Effector memory CD8-positive, alpha-beta T cell (primary cell): ENCODE data around the gene LURAP1L.

Source experiments
- ATAC-seq: fragments of 150-1000 bp; cut with Tn5 transposase; replicated peaks from 2 replicates; pipeline ENCODE4 v1.10.0; 2021; ENCODE audit warnings: mild to moderate bottlenecking, moderate library complexity
- DNase-seq, 3 experiments: peaks; one replicate each; pipeline ENCODE4 v3.0.0; 2021
- H3K27ac Mint-ChIP-seq, 2 donors: one replicate each; pipeline ENCODE4 v1.8.0; 2022; ENCODE audit warnings: mild to moderate bottlenecking in 2 of 2, mixed read lengths in 2 of 2, moderate library complexity in 2 of 2
- H3K27me3 Mint-ChIP-seq, 2 donors: one replicate each; pipeline ENCODE4 v1.8.0; 2022; ENCODE audit warnings: mixed read lengths in 2 of 2
- H3K36me3 Mint-ChIP-seq: one replicate; pipeline ENCODE4 v1.8.0; 2022; ENCODE audit warnings: mild to moderate bottlenecking, moderate library complexity, mixed read lengths; ENCODE audit not compliant: insufficient read depth
- H3K4me1 Mint-ChIP-seq, 2 donors: one replicate each; pipeline ENCODE4 v1.8.0; 2022; ENCODE audit warnings: low read depth in 2 of 2, mixed read lengths in 2 of 2
- H3K4me3 Mint-ChIP-seq, 2 donors: one replicate each; pipeline ENCODE4 v1.8.0; 2022; ENCODE audit warnings: mild to moderate bottlenecking in 2 of 2, mixed read lengths in 2 of 2, moderate library complexity in 2 of 2
- H3K9me3 Mint-ChIP-seq, 2 donors: one replicate each; pipeline ENCODE4 v1.8.0; 2022; ENCODE audit warnings: mixed read lengths in 2 of 2

The LURAP1L gene

DNA sequence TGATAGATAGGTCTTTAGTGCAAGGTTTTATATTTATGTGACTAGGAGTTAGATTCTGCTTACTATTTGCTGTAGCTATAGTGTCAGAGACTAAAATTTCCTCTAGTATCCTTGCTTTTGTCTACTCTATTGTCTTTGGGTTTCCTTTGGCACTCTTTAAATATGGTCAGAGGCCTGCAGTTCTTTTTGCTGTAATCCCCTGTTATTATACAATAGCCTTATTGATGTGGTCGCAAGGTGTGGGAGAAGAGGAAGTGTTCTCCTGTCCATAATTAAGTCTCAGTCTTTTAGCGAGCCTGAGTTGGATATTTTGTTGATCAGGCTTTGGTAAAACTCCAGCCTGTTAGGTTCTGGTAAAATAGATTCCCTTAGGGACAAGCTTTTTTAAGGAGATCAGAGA is 34.9 kb downstream of the LURAP1L start:
- no peaks in the 10 kb centered on the region for H3K4me1 Mint-ChIP-seq
- H3K36me3 Mint-ChIP-seq = no peaks in the 10 kb centered on the region
- H3K27ac Mint-ChIP-seq = no peak overlapping the region
- no peak overlapping the region for H3K4me3 Mint-ChIP-seq
- H3K27me3 Mint-ChIP-seq = no peaks in the 10 kb centered on the region
- H3K9me3 Mint-ChIP-seq = peaks cover 8 to 15% of the 10 kb centered on the region in 2 donors
- DNase-seq = no peak
- no peak for ATAC-seq

GRCh38 chr9:12811935-12812334 is 37.1 kb downstream of the LURAP1L start:
- H3K9me3 Mint-ChIP-seq = peaks cover 6 to 22% of the 10 kb centered on the region in 2 donors
- DNase-seq (no peak), ATAC-seq (no peak)
- no peak overlapping the region for H3K27ac Mint-ChIP-seq
- no peaks in the 10 kb centered on the region for H3K27me3 Mint-ChIP-seq
- H3K4me3 Mint-ChIP-seq = no peak overlapping the region
- H3K4me1 Mint-ChIP-seq = no peaks in the 10 kb centered on the region
- no peaks in the 10 kb centered on the region for H3K36me3 Mint-ChIP-seq

DNA sequence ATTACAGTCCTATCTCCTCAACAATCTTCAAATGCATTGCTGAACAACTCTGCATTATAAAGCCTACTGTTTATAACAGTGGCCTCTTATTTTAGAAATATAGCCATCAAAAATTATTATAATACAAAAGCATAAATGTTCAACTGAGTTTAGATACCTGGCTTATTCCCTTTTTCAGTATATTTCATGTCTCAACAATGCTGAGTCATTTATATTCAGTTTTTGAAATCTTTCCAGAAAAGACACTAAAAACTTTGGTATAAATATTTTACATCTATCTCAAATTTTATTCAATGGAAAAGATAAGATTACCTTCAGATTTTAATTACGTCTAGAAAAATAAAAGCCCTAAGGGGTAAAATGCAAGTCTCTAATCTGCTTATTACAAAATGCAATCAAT is 37.9 kb downstream of the LURAP1L start:
- Mint-ChIP-seq H3K27ac (no peak overlapping the region), H3K27me3 (no peaks in the 10 kb centered on the region), H3K9me3 (peaks cover 9 to 19% of the 10 kb centered on the region in 2 donors), H3K4me3 (no peak overlapping the region), H3K4me1 (no peaks in the 10 kb centered on the region), H3K36me3 (no peaks in the 10 kb centered on the region)
- DNase-seq (no peak), ATAC-seq (no peak)

DNA sequence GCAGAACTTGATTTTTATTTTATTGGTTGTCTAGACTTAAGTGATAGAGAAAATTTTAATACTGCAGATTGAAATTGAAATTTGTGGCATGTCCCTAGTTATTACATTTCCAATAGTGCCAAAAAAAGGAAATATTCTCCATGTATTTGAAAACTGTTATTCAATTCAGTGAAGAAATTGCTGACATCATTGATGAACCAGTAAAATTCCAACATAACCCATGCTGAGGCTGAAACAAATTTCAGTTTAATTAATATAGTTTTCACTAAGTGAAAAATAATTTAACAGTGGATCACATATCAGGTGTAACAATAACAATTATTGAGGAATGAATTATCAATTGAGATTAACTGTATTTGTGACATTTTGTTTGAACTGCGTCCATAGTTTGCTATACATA is 38.7 kb downstream of the LURAP1L start:
- Mint-ChIP-seq H3K9me3 (peaks cover 10 to 16% of the 10 kb centered on the region in 2 donors), H3K4me3 (no peak overlapping the region), H3K27ac (no peak overlapping the region), H3K36me3 (no peaks in the 10 kb centered on the region), H3K4me1 (no peaks in the 10 kb centered on the region), H3K27me3 (no peaks in the 10 kb centered on the region)
- ATAC-seq = no peak
- no peak for DNase-seq

DNA sequence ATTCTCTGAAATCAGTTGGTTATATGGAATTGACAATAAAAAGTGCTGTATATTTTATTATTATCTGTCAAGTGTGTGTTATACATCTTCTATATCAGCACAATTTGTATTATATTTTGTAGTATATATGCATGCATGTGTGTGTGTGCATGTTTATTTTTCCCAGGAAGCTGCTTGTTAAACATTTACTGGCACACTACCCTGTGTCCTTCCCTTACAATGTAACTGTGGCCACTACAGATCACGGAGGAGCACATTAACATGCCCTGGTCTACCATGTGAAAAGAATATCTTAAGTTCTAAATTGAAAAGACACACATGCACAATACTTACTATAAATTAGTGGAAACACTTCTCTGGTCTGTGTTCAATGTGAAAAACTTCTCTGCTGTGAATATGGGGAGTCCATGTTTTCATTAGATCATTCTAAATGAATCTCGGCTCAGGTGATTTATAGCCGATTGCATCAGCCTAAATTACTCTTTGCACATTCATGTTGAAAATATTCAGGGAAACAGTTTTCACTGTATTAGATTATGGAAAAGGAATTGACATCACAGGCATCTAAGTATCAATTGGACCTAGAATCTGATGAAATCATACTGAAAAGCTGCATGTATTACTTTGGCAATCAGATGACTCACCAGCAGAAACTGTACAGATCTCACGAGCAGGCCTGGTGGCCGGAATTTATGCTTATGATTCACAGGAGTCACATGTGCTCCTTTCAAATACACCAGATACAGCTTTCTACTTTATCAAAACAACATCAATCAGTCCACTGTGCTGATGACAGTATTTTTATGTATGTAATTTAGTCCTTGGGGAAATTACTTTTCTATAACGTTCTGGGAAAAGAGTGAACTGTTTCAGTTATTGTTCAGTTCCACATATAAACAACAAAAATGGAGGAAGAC is 39.4 kb downstream of the LURAP1L start:
- Mint-ChIP-seq H3K9me3 (peaks cover 10 to 13% of the 10 kb centered on the region in 2 donors), H3K4me1 (no peaks in the 10 kb centered on the region), H3K27me3 (no peaks in the 10 kb centered on the region), H3K36me3 (no peaks in the 10 kb centered on the region), H3K27ac (no peak overlapping the region), H3K4me3 (no peak overlapping the region)
- ATAC-seq (no peak), DNase-seq (no peak)

DNA sequence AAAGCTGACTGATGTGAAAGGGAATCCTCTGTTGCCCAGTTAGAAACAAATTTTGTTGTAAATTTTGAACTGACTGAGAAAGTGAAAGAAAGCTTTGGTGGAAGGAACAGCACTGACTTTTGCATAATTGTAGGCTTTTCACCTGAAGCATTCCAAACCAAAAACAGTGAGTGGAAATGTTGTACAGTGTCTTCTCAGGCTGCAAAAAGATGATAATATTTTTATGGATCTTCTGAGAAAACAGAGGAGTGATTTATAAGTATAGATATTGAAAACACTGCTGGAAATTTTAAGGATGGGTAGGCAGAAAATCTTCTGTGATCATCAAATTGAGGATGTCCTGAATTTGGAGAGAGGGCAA is 40.0 kb downstream of the LURAP1L start:
- DNase-seq (no peak), ATAC-seq (no peak)
- H3K36me3 Mint-ChIP-seq = no peaks in the 10 kb centered on the region
- H3K4me3 Mint-ChIP-seq = no peak overlapping the region
- no peaks in the 10 kb centered on the region for H3K4me1 Mint-ChIP-seq
- no peaks in the 10 kb centered on the region for H3K27me3 Mint-ChIP-seq
- peaks cover 7 to 8% of the 10 kb centered on the region in 2 donors for H3K9me3 Mint-ChIP-seq
- H3K27ac Mint-ChIP-seq = no peak overlapping the region

DNA sequence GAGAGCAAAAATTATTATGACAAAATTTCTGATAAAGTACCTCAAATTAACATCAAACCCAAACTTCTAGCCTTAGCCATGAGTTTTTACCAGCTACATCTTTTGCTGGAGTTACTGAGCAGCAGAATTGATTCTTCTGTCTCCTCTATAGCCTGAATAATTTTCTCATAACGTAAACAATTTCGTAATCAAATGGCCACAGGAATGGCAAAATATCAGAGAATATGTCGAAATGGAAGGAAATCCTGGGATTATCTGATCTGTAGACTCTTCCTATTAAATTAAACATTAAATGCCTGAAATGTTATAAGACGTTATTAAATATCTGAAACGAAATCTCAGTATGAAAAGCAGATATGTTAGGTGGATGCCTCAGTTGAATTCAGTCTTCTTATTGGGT is 41.1 kb downstream of the LURAP1L start:
- Mint-ChIP-seq H3K9me3 (peaks cover 6 to 8% of the 10 kb centered on the region in 2 donors), H3K4me1 (no peaks in the 10 kb centered on the region), H3K27me3 (no peaks in the 10 kb centered on the region), H3K36me3 (no peaks in the 10 kb centered on the region), H3K4me3 (no peak overlapping the region), H3K27ac (no peak overlapping the region)
- ATAC-seq = no peak
- no peak for DNase-seq

DNA sequence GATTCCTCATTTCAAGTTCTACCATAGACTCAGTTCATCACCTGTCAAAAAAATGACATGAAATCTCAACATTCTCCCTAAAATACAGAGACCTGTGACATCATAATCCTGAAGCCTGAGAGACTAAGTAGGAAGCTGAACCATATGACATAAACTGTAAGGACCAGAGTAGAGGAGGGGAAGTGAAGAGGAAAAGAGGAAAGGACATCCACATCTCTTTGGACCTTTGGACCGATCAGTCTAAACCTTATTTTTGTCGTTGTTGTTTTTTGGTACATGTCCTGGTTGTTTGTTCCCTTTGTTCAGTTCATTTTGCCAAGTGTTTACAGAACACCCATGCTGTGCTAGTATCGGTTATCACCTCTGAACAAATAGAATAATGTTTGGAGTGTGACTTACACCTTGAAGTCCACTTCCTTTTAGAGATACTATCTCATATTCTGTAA is 41.9 kb downstream of the LURAP1L start:
- no peak overlapping the region for H3K4me3 Mint-ChIP-seq
- ATAC-seq (no peak), DNase-seq (no peak)
- H3K27ac Mint-ChIP-seq = no peak overlapping the region
- H3K4me1 Mint-ChIP-seq = no peaks in the 10 kb centered on the region
- H3K36me3 Mint-ChIP-seq = no peaks in the 10 kb centered on the region
- no peaks in the 10 kb centered on the region for H3K27me3 Mint-ChIP-seq
- H3K9me3 Mint-ChIP-seq = peaks cover 6 to 8% of the 10 kb centered on the region in 2 donors

DNA sequence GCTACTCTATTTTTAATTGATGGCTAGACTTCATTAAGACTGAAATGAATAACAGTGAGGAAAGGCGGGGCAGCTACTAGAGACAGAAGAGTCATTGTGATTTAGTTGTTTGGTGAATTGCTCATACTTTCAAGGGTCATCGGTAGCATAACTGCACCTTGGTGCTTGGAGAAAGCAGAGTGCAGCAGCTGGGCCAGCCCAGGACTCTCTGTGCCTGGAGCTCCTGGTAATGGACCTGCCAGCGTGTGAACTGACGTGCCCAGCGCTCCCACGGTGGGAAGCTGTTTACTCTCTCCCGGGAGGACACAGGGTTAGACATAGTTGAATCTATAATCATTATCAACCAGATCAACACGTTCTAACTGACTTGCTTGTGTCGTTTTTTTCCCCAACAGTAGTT is 42.9 kb downstream of the LURAP1L start:
- no peaks in the 10 kb centered on the region for H3K4me1 Mint-ChIP-seq
- no peak overlapping the region for H3K4me3 Mint-ChIP-seq
- H3K36me3 Mint-ChIP-seq = no peaks in the 10 kb centered on the region
- DNase-seq (no peak), ATAC-seq (no peak)
- H3K27me3 Mint-ChIP-seq = no peaks in the 10 kb centered on the region
- H3K9me3 Mint-ChIP-seq = peaks cover 4 to 8% of the 10 kb centered on the region in 2 donors
- no peak overlapping the region for H3K27ac Mint-ChIP-seq

DNA sequence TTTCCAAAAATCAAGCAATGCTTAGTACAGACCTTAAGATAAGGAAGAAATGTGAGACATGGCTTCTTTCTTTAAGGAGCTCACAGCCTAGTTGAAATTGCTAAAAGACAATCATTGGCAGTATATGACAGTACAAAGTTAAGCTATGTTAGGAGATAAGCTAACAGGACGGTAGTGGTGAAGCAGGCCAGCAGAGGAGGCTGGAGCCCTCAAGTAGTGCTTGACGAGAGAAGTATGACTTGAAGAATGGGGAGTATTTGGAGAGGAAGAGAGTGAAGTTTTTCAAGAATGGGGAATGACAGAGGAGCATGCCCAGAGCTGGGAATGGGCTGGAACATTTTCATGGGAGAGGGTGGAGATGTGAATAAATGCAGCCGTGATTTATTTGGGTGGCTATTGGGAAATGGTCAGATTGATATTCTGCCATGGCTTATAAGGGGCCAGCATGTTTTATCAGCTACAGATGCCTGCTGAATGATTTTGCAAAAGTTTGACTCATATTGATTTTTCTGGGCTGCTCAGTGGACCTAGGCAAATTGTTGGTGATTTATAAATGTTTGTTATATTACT is 43.7 kb downstream of the LURAP1L start:
- H3K4me3 Mint-ChIP-seq = no peak overlapping the region
- H3K9me3 Mint-ChIP-seq = peaks cover 4 to 8% of the 10 kb centered on the region in 2 donors
- no peaks in the 10 kb centered on the region for H3K36me3 Mint-ChIP-seq
- no peak for ATAC-seq
- H3K27me3 Mint-ChIP-seq = no peaks in the 10 kb centered on the region
- no peak for DNase-seq
- no peak overlapping the region for H3K27ac Mint-ChIP-seq
- H3K4me1 Mint-ChIP-seq = no peaks in the 10 kb centered on the region

DNA sequence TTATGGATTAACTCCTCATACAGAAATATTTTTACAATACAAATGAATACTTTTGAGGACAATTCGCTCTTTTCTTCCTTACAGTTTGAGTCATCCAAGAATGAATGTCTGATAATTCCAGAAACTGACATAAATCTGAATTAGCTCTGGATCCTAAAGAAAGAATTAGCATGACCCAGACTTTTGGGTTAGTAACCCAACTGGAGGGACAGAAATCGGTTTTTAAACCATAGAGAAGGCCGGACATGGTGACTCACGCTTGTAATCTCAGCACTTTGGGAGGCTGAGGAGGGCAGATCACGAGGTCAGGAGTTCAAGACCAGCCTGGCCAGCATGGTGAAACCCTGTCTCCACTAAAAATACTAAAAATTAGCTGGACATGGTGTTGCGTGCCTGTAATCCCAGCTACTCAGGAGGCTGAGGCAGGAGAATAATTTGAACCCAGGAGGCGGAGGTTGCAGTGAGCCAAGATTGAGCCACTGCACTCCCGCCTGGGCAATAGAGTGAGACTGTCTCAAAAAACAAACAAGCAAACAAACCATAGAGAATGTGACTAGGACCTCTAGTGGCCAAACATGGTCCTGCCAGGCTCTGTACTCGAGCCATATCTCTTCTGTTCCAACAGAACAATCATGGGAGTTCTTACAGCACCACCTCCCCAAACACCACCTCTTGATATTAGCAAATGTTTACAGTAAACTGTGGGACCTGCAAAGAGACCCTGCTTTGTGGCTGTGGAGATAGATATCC is 44.8 kb downstream of the LURAP1L start:
- Mint-ChIP-seq H3K36me3 (no peaks in the 10 kb centered on the region), H3K9me3 (peaks cover 4 to 8% of the 10 kb centered on the region in 2 donors), H3K27ac (no peak overlapping the region), H3K27me3 (no peaks in the 10 kb centered on the region), H3K4me1 (no peaks in the 10 kb centered on the region), H3K4me3 (no peak overlapping the region)
- DNase-seq (no peak), ATAC-seq (no peak)

DNA sequence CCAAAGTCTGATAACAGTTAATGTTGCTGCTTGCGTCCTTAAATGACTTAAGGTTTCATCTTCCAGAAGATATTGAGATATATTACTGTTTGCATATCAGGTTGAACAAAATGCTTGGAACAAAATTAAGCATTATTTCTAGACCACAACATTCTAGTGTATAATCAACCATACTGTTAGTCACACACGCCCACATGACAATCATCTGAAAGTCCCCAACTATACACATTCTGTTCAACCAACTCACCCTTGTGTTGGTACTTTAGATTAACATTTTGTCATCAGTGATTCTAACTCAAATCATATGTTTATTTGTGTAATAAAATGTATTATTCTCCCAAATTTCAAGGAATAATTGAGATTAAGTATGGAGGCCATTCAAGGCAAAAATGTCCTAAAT is 47.3 kb downstream of the LURAP1L start:
- ATAC-seq (no peak), DNase-seq (no peak)
- no peaks in the 10 kb centered on the region for H3K4me1 Mint-ChIP-seq
- peaks cover 0 to 4% of the 10 kb centered on the region in 2 donors for H3K9me3 Mint-ChIP-seq
- H3K27ac Mint-ChIP-seq = no peak overlapping the region
- H3K36me3 Mint-ChIP-seq = no peaks in the 10 kb centered on the region
- H3K4me3 Mint-ChIP-seq = no peak overlapping the region
- H3K27me3 Mint-ChIP-seq = no peaks in the 10 kb centered on the region

GRCh38 chr9:12826924-12827565 is 52.2 kb downstream of the LURAP1L start:
- no peaks in the 10 kb centered on the region for H3K36me3 Mint-ChIP-seq
- peaks cover 0 to 2% of the 10 kb centered on the region in 2 donors for H3K9me3 Mint-ChIP-seq
- ATAC-seq (no peak), DNase-seq (no peak)
- no peaks in the 10 kb centered on the region for H3K4me1 Mint-ChIP-seq
- H3K27me3 Mint-ChIP-seq = no peaks in the 10 kb centered on the region
- no peak overlapping the region for H3K4me3 Mint-ChIP-seq
- H3K27ac Mint-ChIP-seq = no peak overlapping the region
